Measurements from ENCODE around the gene ATRN. TPM values are rescaled to one million over a fixed set of nuclear protein-coding genes. Genes with fewer than 3 reads are reported as not detected.

Gene ATRN
- total RNA-seq, 1 donor from 2014 or later: 50.2 TPM

DNA sequence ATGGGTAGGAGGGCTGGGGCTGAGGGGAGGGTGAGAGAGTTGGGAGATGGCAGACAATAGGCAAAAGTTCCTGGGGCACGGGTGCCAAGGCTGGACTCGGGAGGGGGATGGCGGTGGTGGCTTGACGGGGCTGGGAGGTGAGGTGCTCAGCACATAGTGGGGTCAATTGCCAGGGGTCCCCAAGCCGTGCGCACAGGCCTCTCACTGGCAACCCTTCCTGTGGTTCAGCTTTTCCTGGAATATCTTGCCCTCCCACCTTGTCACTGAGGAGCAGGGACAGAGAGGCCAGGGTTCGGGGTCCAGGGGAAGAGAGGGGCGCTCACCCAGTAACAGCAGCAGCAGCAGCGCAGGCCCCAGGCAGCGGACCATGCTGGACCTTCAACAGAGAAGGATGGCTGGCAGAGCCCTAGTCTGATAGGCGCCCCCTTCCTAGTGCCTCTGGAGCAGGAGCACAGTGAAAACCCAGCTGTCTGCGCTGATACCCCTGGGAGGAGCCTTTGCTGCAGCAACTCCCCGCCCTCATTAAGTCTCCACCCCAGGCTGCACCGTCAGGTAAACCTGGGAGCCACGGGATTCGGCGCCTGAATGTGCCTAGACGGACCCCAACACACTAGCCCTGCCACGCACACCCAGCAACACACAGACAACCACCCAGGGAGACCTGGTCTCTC is 192.3 kb downstream of the ATRN start, which contains the start of gene GFRA4:
Gene GFRA4 (minus strand): TSS at position 369 of the 671 bp plus-strand sequence. CDS start 0 bp downstream, at position 369.
- Mint-ChIP-seq H3K4me1 (ENCODE audit: unreplicated experiment) (peaks cover 9% of the 10 kb centered on the region), H3K36me3 (ENCODE audit: unreplicated experiment) (no peaks in the 10 kb centered on the region), H3K4me3 (ENCODE audit: unreplicated experiment) (no peak within 1 kb of the TSS), H3K27ac (ENCODE audit: unreplicated experiment) (no peak within 1 kb of the TSS), H3K9me3 (ENCODE audit: unreplicated experiment) (no peaks in the 10 kb centered on the region), H3K27me3 (ENCODE audit: unreplicated experiment) (peaks cover 12% of the 10 kb centered on the region)
- TF ChIP-seq, protein P1, sequence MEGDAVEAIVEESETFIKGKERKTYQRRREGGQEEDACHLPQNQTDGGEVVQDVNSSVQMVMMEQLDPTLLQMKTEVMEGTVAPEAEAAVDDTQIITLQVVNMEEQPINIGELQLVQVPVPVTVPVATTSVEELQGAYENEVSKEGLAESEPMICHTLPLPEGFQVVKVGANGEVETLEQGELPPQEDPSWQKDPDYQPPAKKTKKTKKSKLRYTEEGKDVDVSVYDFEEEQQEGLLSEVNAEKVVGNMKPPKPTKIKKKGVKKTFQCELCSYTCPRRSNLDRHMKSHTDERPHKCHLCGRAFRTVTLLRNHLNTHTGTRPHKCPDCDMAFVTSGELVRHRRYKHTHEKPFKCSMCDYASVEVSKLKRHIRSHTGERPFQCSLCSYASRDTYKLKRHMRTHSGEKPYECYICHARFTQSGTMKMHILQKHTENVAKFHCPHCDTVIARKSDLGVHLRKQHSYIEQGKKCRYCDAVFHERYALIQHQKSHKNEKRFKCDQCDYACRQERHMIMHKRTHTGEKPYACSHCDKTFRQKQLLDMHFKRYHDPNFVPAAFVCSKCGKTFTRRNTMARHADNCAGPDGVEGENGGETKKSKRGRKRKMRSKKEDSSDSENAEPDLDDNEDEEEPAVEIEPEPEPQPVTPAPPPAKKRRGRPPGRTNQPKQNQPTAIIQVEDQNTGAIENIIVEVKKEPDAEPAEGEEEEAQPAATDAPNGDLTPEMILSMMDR (IDR thresholded peaks at IDR 0.05): no peak
- no peak for DNase-seq (ENCODE audit: extremely low spot score, unreplicated experiment)

DNA sequence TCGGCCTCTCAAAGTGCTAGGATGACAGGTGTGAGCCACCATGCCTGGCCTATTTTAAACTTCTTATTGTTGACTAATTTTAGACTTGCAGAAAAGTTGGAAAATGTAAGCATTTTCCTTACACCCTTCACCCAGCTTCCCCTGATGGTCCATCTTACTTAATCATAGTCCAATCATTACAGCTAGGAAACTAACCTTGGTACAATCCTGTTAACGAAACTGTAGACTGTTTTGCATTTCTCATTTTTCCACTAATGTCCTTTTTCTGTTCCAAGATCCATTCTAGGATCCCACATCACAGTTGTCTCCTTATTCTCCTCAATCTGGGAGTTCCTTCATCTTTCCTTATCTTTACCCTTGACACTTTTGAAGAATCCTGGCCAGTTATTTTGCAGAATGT is 193.0 kb downstream of the ATRN start:
- Mint-ChIP-seq H3K36me3 (ENCODE audit: unreplicated experiment) (no peaks in the 10 kb centered on the region), H3K27me3 (ENCODE audit: unreplicated experiment) (peaks cover 12% of the 10 kb centered on the region), H3K27ac (ENCODE audit: unreplicated experiment) (no peak overlapping the region), H3K4me3 (ENCODE audit: unreplicated experiment) (no peak overlapping the region), H3K9me3 (ENCODE audit: unreplicated experiment) (no peaks in the 10 kb centered on the region), H3K4me1 (ENCODE audit: unreplicated experiment) (peaks cover 6% of the 10 kb centered on the region)
- no peak for DNase-seq (ENCODE audit: extremely low spot score, unreplicated experiment)
- TF ChIP-seq, protein P1 (IDR thresholded peaks at IDR 0.05): no peak

DNA sequence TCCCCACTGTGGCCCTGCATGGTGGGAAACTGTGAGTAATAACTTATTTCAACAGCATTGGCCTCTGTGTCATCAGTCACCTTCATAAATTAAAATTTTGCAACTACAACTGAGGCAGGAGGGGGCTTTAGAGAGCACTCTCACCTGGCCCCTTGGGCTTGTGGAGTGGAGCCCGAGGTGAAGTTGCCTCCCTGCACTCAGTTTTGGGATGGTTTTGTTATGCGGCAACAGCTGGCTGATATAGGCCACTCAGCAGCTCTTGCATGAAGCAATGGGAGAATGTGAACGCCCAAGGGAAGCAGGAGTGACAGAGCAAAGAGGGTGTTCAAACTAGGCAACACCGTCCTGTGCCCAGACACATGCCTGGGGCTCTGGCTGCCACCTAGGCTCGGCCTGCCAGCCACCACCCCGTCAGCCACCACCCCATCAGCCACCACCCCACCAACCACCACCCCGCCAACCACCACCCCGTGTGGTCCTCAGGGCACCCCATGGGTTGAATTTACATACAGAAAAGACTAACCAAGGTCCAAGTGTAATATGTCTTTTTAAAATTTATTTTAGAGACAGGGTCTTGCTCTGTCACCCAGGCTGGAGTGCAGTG is 196.7 kb downstream of the ATRN start:
- H3K27ac Mint-ChIP-seq (ENCODE audit: unreplicated experiment): no peak overlapping the region
- no peak overlapping the region for H3K4me3 Mint-ChIP-seq (ENCODE audit: unreplicated experiment)
- peaks cover 4% of the 10 kb centered on the region for H3K27me3 Mint-ChIP-seq (ENCODE audit: unreplicated experiment)
- TF ChIP-seq, protein P1 (IDR thresholded peaks at IDR 0.05): no peak
- H3K36me3 Mint-ChIP-seq (ENCODE audit: unreplicated experiment): no peaks in the 10 kb centered on the region
- H3K9me3 Mint-ChIP-seq (ENCODE audit: unreplicated experiment): no peaks in the 10 kb centered on the region
- DNase-seq (ENCODE audit: extremely low spot score, unreplicated experiment): no peak
- peaks cover 10% of the 10 kb centered on the region for H3K4me1 Mint-ChIP-seq (ENCODE audit: unreplicated experiment)

DNA sequence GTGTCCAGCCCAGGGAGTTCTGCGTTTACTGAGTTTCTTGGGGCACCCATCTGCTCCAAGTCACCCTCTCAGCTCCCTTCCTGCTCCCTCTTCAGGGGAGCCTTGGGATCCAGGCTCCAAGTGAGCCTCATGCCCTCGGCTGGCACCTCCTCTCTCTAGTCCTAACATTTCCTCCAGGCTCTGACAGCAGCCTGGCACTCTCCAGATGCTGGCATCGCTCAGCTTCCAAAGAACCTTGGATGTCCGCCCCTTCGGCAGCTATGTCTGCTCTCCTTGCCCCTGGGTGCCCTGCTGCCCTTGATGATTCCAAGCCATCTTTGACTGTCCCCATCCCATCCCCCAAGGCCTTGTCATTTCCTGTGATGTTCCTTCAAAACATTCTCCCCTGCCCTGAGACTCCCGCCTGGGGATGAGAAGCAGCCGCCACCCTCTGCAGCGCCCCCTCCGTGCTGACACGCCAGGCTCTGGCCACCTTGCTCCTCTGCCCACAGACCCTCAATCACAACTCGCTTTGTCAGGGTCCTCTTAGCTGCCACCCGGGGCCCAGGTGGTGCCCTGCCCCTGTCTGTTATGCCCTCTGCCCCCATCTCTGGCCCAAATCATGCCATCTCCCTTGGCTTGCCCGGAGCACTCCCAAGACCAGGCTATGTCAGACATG is 199.0 kb downstream of the ATRN start:
- Mint-ChIP-seq H3K36me3 (ENCODE audit: unreplicated experiment) (no peaks in the 10 kb centered on the region), H3K9me3 (ENCODE audit: unreplicated experiment) (no peaks in the 10 kb centered on the region), H3K4me1 (ENCODE audit: unreplicated experiment) (peaks cover 10% of the 10 kb centered on the region), H3K27me3 (ENCODE audit: unreplicated experiment) (peaks cover 3% of the 10 kb centered on the region), H3K27ac (ENCODE audit: unreplicated experiment) (no peak overlapping the region), H3K4me3 (ENCODE audit: unreplicated experiment) (no peak overlapping the region)
- DNase-seq (ENCODE audit: extremely low spot score, unreplicated experiment): no peak
- TF ChIP-seq, protein P1 (IDR thresholded peaks at IDR 0.05): no peak

DNA sequence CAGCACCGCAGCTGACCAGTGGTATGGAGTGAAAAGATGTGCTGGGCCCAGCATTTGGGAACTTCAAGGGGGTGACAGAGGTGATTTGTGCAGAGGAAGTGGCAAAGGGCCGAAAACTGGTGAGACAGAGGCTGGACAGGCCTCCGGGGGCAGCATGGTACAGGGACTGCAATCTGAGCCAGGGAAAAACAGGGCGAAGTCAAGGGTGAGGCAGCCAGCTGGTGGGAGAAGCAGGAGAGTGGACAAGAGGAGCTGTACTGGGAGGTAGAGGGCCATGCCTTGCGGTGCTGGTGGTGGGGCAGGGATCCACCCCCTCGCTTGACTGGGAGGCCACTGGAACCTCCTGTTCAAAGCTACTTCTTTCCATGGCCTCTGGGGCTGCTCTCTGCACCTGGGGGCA is 199.7 kb downstream of the ATRN start:
- Mint-ChIP-seq H3K27me3 (ENCODE audit: unreplicated experiment) (peaks cover 8% of the 10 kb centered on the region), H3K36me3 (ENCODE audit: unreplicated experiment) (no peaks in the 10 kb centered on the region), H3K27ac (ENCODE audit: unreplicated experiment) (peak overlapping the region; percentile 39), H3K4me3 (ENCODE audit: unreplicated experiment) (no peak overlapping the region), H3K4me1 (ENCODE audit: unreplicated experiment) (peaks cover 10% of the 10 kb centered on the region), H3K9me3 (ENCODE audit: unreplicated experiment) (no peaks in the 10 kb centered on the region)
- TF ChIP-seq, protein P1 (IDR thresholded peaks at IDR 0.05): no peak
- no peak for DNase-seq (ENCODE audit: extremely low spot score, unreplicated experiment)

Data from osteocyte (in vitro differentiated cells).